Esophagus squamous epithelium (tissue), 4 donors: Measurements from ENCODE around the gene RALY.

ENCODE experiments used
- CTCF ChIP-seq, 6 experiments: fragments of 450-650 bp in 4 of 6; fragments of 200-600 bp in 2 of 6; sonication (generic) in 2 of 6; IDR thresholded peaks; one replicate each; pipeline ENCODE4 v1.5.1; 2016 to 2019; ENCODE audit warnings: antibody characterized with exemption in 6 of 6, mild to moderate bottlenecking in 4 of 6, moderate library complexity in 4 of 6
- POLR2A ChIP-seq, 4 donors: fragments of 450-650 bp; IDR thresholded peaks; one replicate each; pipeline ENCODE4 v1.6.1; 2017; ENCODE audit warnings: antibody characterized with exemption in 4 of 4, mild to moderate bottlenecking in 4 of 4, moderate library complexity in 3 of 4

GRCh38 chr20:34043025-34043424, 49.3 kb downstream of the RALY start:
- TF ChIP-seq POLR2A (IDR thresholded peaks at IDR 0.05) = no peak
- TF ChIP-seq CTCF (IDR thresholded peaks at IDR 0.05) = no peak
